Measurements from ENCODE around the gene ZNF142.

DNA sequence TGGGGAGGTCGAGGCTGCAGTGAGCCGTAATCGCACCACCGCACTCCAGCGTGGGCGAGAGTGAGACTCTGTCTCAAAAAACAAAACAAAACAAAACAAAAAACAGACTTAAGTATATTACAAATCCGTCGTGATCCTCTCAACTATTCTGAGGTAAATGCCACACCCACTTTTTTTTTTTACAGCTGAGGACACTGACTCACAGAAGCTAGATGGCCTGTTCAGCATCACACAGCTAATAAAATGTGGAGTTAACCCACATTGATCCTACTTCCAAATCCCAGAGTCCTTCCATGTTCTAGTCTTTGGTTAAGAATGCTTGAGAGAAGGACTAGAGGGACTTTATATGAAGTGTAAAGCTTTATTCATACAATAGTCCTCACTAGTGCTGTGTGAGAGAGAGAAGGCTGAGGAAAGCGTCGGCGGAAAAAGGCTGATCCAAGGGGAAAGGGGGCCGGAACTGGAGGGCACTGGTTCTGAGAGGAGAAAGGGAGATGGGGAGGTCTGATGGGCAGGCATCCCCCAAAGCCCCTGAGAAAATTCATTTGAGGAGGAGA lies 11.8 kb upstream of the ZNF142 start:
- TF ChIP-seq, protein P1, sequence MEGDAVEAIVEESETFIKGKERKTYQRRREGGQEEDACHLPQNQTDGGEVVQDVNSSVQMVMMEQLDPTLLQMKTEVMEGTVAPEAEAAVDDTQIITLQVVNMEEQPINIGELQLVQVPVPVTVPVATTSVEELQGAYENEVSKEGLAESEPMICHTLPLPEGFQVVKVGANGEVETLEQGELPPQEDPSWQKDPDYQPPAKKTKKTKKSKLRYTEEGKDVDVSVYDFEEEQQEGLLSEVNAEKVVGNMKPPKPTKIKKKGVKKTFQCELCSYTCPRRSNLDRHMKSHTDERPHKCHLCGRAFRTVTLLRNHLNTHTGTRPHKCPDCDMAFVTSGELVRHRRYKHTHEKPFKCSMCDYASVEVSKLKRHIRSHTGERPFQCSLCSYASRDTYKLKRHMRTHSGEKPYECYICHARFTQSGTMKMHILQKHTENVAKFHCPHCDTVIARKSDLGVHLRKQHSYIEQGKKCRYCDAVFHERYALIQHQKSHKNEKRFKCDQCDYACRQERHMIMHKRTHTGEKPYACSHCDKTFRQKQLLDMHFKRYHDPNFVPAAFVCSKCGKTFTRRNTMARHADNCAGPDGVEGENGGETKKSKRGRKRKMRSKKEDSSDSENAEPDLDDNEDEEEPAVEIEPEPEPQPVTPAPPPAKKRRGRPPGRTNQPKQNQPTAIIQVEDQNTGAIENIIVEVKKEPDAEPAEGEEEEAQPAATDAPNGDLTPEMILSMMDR (IDR thresholded peaks at IDR 0.05), result no peak
- TF ChIP-seq POLR2A (IDR thresholded peaks at IDR 0.05), result no peak

All from lower leg skin (tissue), 3 donors.